PC-9 (cell line): ENCODE data around the gene PAFAH2. TPM values are rescaled to one million over a fixed set of nuclear protein-coding genes. Genes with fewer than 3 reads are reported as not detected.

Source experiments
- BruUV-seq: library from RNA; stranded (reverse); fragments of 400-500 nt; replicated peaks from 2 replicates; lab custom pipeline; 2021; lab: Mats Ljungman, UMichigan
- CTCF ChIA-PET: fragments of 300-600 bp; sonication (Branson Sonifier 250); formaldehyde crosslinking; loops from one replicate; lab custom pipeline; 2022; ENCODE audit warnings: antibody characterized with exemption; lab: Charles Lee
- POLR2A ChIA-PET: fragments of 300-600 bp; sonication (Branson Sonifier 250); formaldehyde crosslinking; loops from one replicate; lab custom pipeline; 2022; ENCODE audit warnings: antibody characterized with exemption; ENCODE audit not compliant: unreplicated experiment; lab: Charles Lee
- DNase-seq, 2 experiments: peaks; one replicate each; pipeline versions ENCODE4 v3.0.0 to v3.0.0-alpha.2; 2015 to 2022; ENCODE audit warnings: mixed read lengths in 1 of 2
- H2AFZ ChIP-seq: fragments of 200-600 bp; sonication (generic); 2 replicates; pipeline ENCODE4 v1.8.1; 2017; ENCODE audit warnings: antibody characterized with exemption
- H3F3A ChIP-seq: fragments of 200-600 bp; sonication (generic); 2 replicates; pipeline ENCODE4 v1.8.1; 2017; ENCODE audit warnings: antibody characterized with exemption, mild to moderate bottlenecking, low read depth; ENCODE audit not compliant: insufficient read depth
- H3K27ac ChIP-seq: fragments of 200-600 bp; sonication (generic); 2 replicates; pipeline ENCODE4 v1.6.1; 2016; ENCODE audit warnings: mixed run types
- H3K27me3 ChIP-seq: fragments of 200-600 bp; sonication (generic); 2 replicates; pipeline ENCODE4 v1.6.1; 2016; ENCODE audit warnings: low read depth, mixed run types; ENCODE audit not compliant: insufficient read depth
- H3K36me3 ChIP-seq: fragments of 200-600 bp; sonication (generic); 2 replicates; pipeline ENCODE4 v1.6.1; 2016; ENCODE audit warnings: low read depth, mixed run types
- H3K4me1 ChIP-seq: fragments of 200-600 bp; sonication (generic); replicated peaks from 2 replicates; pipeline ENCODE4 v1.6.1; 2016; ENCODE audit warnings: mixed run types; ENCODE audit not compliant: insufficient read depth
- H3K4me2 ChIP-seq: fragments of 200-600 bp; sonication (generic); 2 replicates; pipeline ENCODE4 v1.6.1; 2017; ENCODE audit warnings: mixed run types
- H3K4me3 ChIP-seq: fragments of 200-600 bp; sonication (generic); 2 replicates; pipeline ENCODE4 v1.6.1; 2016; ENCODE audit warnings: mixed run types
- H3K79me2 ChIP-seq: fragments of 200-600 bp; sonication (generic); 2 replicates; pipeline ENCODE4 v1.6.1; 2017; ENCODE audit warnings: low read depth, mixed run types
- H3K9me2 ChIP-seq: fragments of 200-600 bp; sonication (generic); 2 replicates; pipeline ENCODE4 v1.8.1; 2017; ENCODE audit warnings: mild to moderate bottlenecking; ENCODE audit not compliant: insufficient read depth
- H3K9me3 ChIP-seq: fragments of 200-600 bp; sonication (generic); 2 replicates; pipeline ENCODE4 v1.8.1; 2016; ENCODE audit warnings: low read depth; ENCODE audit not compliant: insufficient read depth
- H4K20me1 ChIP-seq: fragments of 200-600 bp; sonication (generic); 2 replicates; pipeline ENCODE4 v1.8.1; 2017; ENCODE audit not compliant: insufficient read depth
- CTCF ChIP-seq: fragments of 200-600 bp; sonication (generic); conservative IDR thresholded peaks from 2 replicates; pipeline ENCODE4 v1.6.1; 2017; ENCODE audit warnings: mixed run types, antibody characterized with exemption, mild to moderate bottlenecking, moderate library complexity
- EZH2 ChIP-seq: fragments of 200-600 bp; sonication (generic); IDR thresholded peaks from 2 replicates; pipeline ENCODE4 v1.8.0; 2017; ENCODE audit warnings: antibody characterized with exemption, low read depth
- intact Hi-C: fragments of 100-400 bp; cut with micrococcal nuclease; formaldehyde crosslinking; loops from one replicate; pipeline ENCODE4 v1.10.0; 2022; ENCODE audit not compliant: unreplicated experiment
- total RNA-seq: library from RNA; stranded (reverse); gene quantifications from 2 replicates; pipeline ENCODE4 v1.2.3, GENCODE V29; 2021

The PAFAH2 gene
- total RNA-seq, 1 experiment from 2014 or later, result 13.9 TPM

GRCh38 chr1:25991937-25992688, 5.8 kb downstream of the PAFAH2 start:
- Histone ChIP-seq H3K4me2 (no peak overlapping the region), H3F3A (peaks cover 4% of the 10 kb centered on the region; the same call in 1 of the 2 replicates), H4K20me1 (no peaks in the 10 kb centered on the region), H3K27me3 (no peaks in the 10 kb centered on the region), H3K4me3 (no peak overlapping the region), H3K9me2 (no peaks in the 10 kb centered on the region), H3K9me3 (no peaks in the 10 kb centered on the region), H3K36me3 (no peaks in the 10 kb centered on the region), H3K79me2 (no peaks in the 10 kb centered on the region), H3K4me1 (peaks cover 6% of the 10 kb centered on the region), H2AFZ (no peak overlapping the region), H3K27ac (no peak overlapping the region)
- no TSS peak for BruUV-seq
- CTCF ChIA-PET, result no interaction called here
- POLR2A ChIA-PET, result no interaction called here
- intact Hi-C loops, result no loop called here
- TF ChIP-seq EZH2 (no peak), CTCF (no peak)
- no peak for DNase-seq

DNA sequence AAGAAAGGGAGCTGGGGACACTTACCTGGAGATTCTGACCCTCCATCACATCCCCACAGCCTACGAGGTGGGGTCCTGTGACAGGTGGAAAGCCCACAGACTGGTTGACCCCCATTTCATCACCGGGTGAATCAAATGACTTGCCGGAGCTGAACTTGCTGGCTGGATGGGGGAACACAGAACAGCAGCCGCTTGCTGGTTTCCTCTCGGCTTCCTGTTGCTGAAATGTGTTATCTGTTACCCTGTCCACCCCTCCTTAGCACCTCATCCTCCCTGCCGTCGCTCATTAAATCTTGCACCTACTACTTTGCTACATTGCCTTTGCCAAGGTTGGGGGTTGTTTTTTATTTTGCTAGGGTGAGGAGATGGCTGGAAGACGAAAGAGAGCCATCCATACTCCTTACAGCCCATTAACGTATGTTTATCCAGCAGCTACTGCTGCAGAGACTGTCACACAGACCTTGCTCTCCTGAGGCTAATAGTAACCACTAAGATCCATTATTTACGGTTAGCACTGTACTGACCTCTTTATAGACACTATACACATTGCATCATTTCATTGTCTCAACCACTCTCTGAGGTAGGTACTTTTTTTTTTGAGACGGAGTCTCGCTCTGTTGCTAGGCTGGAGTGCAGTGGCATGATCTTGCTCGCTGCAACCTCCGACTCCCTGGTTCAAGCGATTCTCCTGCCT, 7.0 kb downstream of the PAFAH2 start:
- Histone ChIP-seq H3K4me2 (no peak overlapping the region), H4K20me1 (no peaks in the 10 kb centered on the region), H2AFZ (no peak overlapping the region), H3K79me2 (no peaks in the 10 kb centered on the region), H3F3A (no peaks in the 10 kb centered on the region), H3K27ac (no peak overlapping the region), H3K27me3 (no peaks in the 10 kb centered on the region), H3K9me2 (no peaks in the 10 kb centered on the region), H3K4me3 (no peak overlapping the region), H3K9me3 (no peaks in the 10 kb centered on the region), H3K4me1 (no peaks in the 10 kb centered on the region), H3K36me3 (no peaks in the 10 kb centered on the region)
- intact Hi-C loops, result no loop called here
- no TSS peak for BruUV-seq
- no peak for DNase-seq
- ChIA-PET POLR2A (no interaction called here), CTCF (no interaction called here)
- no peak for TF ChIP-seq CTCF
- no peak for TF ChIP-seq EZH2

- Histone ChIP-seq H3K4me2 (no peak overlapping the region), H3K79me2 (no peaks in the 10 kb centered on the region), H3K9me2 (no peaks in the 10 kb centered on the region), H3K36me3 (no peaks in the 10 kb centered on the region), H3K9me3 (no peaks in the 10 kb centered on the region), H3K27me3 (no peaks in the 10 kb centered on the region), H3K4me1 (no peaks in the 10 kb centered on the region), H3K4me3 (no peak overlapping the region), H3F3A (no peaks in the 10 kb centered on the region), H2AFZ (no peak overlapping the region), H3K27ac (no peak overlapping the region), H4K20me1 (no peaks in the 10 kb centered on the region)
- no peak for DNase-seq
- CTCF ChIA-PET, result no interaction called here
- TF ChIP-seq EZH2 (no peak), CTCF (no peak)
- BruUV-seq, result no TSS peak
- POLR2A ChIA-PET, result no interaction called here
- intact Hi-C loops, result no loop called here
These were observed 7.6 kb downstream of the PAFAH2 start for GRCh38 chr1:25990251-25990650.
